ENCODE results near the gene FASN.

DNA sequence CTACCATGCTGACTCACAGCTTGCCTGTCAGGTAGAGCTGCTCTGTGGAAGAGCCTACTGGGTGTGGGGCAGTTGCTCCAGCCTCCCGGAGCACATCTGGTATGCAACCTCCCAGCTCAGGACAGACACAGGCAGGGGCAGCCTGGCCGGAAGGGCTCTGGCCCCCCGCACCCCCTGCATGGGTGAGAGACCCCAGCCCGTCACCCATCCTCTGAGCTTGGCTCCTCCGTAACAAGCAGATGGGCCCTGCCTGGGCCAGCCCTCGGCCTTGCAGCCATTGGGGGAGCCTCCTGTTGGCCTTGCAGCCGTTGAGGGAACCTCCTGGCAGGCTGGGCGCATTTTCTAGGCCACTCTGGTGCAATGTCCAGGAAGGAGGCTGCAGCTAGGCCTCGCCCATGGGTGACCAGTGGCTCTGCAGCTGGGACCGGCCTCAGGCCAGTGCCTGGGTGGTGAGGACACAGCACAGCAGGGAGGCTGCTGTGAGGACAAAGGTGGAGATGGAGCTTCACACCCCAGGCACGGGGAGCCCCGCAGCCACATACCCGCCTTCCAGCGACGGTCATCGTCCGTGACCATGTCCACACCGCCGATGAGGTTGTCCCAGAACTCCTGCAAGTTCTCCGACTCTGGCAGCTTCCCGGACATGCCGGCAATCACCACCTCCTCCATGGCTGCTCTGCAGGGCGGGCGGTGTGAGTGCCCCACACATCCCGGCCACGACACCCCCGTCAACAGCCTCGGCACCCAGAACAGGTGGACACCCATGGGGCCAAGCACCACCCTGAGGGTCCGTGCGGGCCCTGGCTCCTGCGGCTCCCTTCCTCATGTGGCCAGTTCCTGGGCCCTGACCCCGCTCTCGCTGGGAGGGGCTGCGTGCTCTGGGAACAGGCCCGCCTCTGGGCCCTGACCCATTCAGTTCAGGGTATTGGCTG lies 2.0 kb downstream of the FASN start:
- TF ChIP-seq CTCF (IDR thresholded peaks at IDR 0.05): no peak
- no peak for TF ChIP-seq POLR2A (IDR thresholded peaks at IDR 0.05)

Measured in Peyer's patch (tissue), 4 donors.